ENCODE measurements around the gene CELF4.

The CELF4 gene

GRCh38 chr18:37458697-37459096 lies 106.9 kb downstream of the CELF4 start:
- DNase-seq, result no peak

- no peak for DNase-seq
Observed at GRCh38 chr18:37457753-37458152, 107.8 kb downstream of the CELF4 start.

GRCh38 chr18:37457341-37457740 lies 108.3 kb downstream of the CELF4 start:
- no peak for DNase-seq

GRCh38 chr18:37456873-37457272 lies 108.7 kb downstream of the CELF4 start:
- DNase-seq, result no peak

GRCh38 chr18:37456395-37456794 lies 109.2 kb downstream of the CELF4 start:
- no peak for DNase-seq

- no peak for DNase-seq
Observed at GRCh38 chr18:37453752-37454151, 111.8 kb downstream of the CELF4 start.

- no peak for DNase-seq
Observed at GRCh38 chr18:37452682-37453385, 112.8 kb downstream of the CELF4 start.

GRCh38 chr18:37452015-37452414 lies 113.6 kb downstream of the CELF4 start:
- no peak for DNase-seq

GRCh38 chr18:37451239-37451825 lies 114.3 kb downstream of the CELF4 start:
- DNase-seq, result no peak

GRCh38 chr18:37450434-37451132 lies 115.0 kb downstream of the CELF4 start:
- DNase-seq, result peak; percentile 21 to 29

- no peak for DNase-seq
Observed at GRCh38 chr18:37449618-37450017, 116.0 kb downstream of the CELF4 start.

- DNase-seq, result no peak
Observed at GRCh38 chr18:37448946-37449345, 116.7 kb downstream of the CELF4 start.

GRCh38 chr18:37447962-37448888 lies 117.4 kb downstream of the CELF4 start:
- no peak for DNase-seq

GRCh38 chr18:37445836-37446235 lies 119.8 kb downstream of the CELF4 start:
- no peak for DNase-seq

- no peak for DNase-seq
Observed at GRCh38 chr18:37445368-37445767, 120.2 kb downstream of the CELF4 start.

- no peak for DNase-seq
Observed at GRCh38 chr18:37443325-37444055, 122.1 kb downstream of the CELF4 start.

- DNase-seq, result no peak
Observed at GRCh38 chr18:37442477-37442876, 123.1 kb downstream of the CELF4 start.

GRCh38 chr18:37441821-37442220 lies 123.8 kb downstream of the CELF4 start:
- DNase-seq, result no peak

- no peak for DNase-seq
Observed at GRCh38 chr18:37440206-37440605, 125.4 kb downstream of the CELF4 start.

GRCh38 chr18:37438417-37439180 lies 127.0 kb downstream of the CELF4 start:
- DNase-seq, result no peak

GRCh38 chr18:37435996-37436395 lies 129.6 kb downstream of the CELF4 start:
- DNase-seq, result no peak
